ENCODE results near the gene TFB1M.

TFB1M gene

GRCh38 chr6:155250701-155251381, 63.4 kb downstream of the TFB1M start (continued):
- TF ChIP-seq POU6F1 (CRISPR knock-in tag; IDR thresholded peaks at IDR 0.05; ENCODE audit: borderline replicate concordance, low read depth) = no peak
- no peak for TF ChIP-seq ZNF565 (CRISPR knock-in tag; conservative IDR thresholded peaks at IDR 0.05; ENCODE audit: low read depth)
- TF ChIP-seq ESRRG (CRISPR knock-in tag; IDR thresholded peaks at IDR 0.05) = no peak

DNA sequence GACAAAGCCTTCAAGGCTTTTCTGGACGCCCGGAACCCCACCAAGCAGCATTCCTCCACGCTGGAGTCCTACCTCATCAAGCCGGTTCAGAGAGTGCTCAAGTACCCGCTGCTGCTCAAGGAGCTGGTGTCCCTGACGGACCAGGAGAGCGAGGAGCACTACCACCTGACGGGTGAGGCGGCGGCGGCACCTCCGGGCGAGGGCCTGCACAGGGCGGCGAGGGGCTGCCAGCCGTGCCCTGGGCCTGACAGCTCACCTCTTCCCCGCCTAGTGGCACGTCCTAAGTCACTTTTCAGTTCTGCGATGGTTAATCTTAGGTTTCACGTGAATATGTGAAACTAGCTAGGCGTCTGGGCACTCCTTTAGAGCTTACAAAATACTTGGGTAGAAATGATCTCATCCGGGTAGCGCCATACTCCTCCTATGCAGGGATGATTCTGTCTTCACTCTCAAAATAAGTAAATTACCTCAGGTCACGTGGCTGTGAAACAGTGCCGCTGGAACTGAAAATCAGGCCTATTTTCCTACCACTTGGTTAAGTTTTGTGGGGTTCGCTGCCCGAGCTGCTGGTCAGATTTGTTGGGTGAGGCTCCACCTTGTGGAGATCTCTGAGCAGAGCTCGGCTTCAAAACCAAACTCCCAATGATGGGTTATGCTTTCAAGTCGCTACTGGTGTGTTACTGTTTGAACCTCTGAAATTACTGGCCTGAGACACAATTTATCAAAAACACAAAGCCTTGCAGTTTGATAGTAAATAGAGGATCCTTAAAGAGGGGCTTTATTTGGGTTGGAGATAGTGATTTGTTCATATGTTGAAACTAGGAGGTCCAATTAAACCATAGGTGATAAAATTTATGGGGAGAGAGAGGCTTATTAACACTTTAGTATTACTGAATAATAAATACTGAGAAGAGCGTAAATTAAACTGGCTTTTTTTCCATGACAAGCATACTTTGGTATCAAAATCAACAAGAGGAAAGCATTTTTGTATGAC, 66.0 kb downstream of the TFB1M start:
- peak; percentile 79 for ATAC-seq
- TF ChIP-seq, protein P1, sequence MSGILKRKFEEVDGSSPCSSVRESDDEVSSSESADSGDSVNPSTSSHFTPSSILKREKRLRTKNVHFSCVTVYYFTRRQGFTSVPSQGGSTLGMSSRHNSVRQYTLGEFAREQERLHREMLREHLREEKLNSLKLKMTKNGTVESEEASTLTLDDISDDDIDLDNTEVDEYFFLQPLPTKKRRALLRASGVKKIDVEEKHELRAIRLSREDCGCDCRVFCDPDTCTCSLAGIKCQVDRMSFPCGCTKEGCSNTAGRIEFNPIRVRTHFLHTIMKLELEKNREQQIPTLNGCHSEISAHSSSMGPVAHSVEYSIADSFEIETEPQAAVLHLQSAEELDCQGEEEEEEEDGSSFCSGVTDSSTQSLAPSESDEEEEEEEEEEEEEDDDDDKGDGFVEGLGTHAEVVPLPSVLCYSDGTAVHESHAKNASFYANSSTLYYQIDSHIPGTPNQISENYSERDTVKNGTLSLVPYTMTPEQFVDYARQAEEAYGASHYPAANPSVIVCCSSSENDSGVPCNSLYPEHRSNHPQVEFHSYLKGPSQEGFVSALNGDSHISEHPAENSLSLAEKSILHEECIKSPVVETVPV (CRISPR knock-in tag; IDR thresholded peaks at IDR 0.05) = no peak
- no peak for TF ChIP-seq ZFP3 (CRISPR knock-in tag; IDR thresholded peaks at IDR 0.05)

DNA sequence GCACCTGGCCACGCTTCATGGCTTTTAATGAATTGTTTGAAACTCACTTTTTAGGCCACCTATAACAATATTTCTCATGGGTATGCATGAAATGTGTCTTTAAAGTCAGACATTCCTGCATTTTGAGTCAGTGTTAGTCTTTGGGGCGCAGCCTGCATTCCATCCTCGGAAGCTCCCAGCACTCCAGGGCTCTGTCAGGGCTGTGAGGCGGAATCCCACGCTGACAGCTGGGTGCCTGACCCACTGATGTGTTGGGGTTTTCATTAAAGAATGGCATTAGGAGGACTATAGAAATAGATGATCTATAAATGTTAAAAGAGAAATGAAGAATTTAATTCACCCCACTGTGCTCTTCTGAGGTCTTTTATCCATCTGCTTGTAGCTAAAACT, 66.7 kb downstream of the TFB1M start:
- TF ChIP-seq, protein P2, sequence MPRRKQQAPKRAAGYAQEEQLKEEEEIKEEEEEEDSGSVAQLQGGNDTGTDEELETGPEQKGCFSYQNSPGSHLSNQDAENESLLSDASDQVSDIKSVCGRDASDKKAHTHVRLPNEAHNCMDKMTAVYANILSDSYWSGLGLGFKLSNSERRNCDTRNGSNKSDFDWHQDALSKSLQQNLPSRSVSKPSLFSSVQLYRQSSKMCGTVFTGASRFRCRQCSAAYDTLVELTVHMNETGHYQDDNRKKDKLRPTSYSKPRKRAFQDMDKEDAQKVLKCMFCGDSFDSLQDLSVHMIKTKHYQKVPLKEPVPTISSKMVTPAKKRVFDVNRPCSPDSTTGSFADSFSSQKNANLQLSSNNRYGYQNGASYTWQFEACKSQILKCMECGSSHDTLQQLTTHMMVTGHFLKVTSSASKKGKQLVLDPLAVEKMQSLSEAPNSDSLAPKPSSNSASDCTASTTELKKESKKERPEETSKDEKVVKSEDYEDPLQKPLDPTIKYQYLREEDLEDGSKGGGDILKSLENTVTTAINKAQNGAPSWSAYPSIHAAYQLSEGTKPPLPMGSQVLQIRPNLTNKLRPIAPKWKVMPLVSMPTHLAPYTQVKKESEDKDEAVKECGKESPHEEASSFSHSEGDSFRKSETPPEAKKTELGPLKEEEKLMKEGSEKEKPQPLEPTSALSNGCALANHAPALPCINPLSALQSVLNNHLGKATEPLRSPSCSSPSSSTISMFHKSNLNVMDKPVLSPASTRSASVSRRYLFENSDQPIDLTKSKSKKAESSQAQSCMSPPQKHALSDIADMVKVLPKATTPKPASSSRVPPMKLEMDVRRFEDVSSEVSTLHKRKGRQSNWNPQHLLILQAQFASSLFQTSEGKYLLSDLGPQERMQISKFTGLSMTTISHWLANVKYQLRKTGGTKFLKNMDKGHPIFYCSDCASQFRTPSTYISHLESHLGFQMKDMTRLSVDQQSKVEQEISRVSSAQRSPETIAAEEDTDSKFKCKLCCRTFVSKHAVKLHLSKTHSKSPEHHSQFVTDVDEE (CRISPR knock-in tag; IDR thresholded peaks at IDR 0.05) = no peak
- TF ChIP-seq ZC3H10 (CRISPR knock-in tag; IDR thresholded peaks at IDR 0.05) (no peak), ZFP30 (CRISPR knock-in tag; IDR thresholded peaks at IDR 0.05) (no peak), CSDC2 (CRISPR knock-in tag; IDR thresholded peaks at IDR 0.05) (no peak), OSR1 (CRISPR knock-in tag; IDR thresholded peaks at IDR 0.05) (no peak), GLIS3 (CRISPR knock-in tag; IDR thresholded peaks at IDR 0.05) (no peak), SNAI2 (CRISPR knock-in tag; IDR thresholded peaks at IDR 0.05) (no peak), PPARA (CRISPR knock-in tag; IDR thresholded peaks at IDR 0.05; ENCODE audit: borderline replicate concordance) (no peak), RARB (CRISPR knock-in tag; IDR thresholded peaks at IDR 0.05) (no peak), PATZ1 (CRISPR knock-in tag; IDR thresholded peaks at IDR 0.05; ENCODE audit: borderline replicate concordance) (no peak)

DNA sequence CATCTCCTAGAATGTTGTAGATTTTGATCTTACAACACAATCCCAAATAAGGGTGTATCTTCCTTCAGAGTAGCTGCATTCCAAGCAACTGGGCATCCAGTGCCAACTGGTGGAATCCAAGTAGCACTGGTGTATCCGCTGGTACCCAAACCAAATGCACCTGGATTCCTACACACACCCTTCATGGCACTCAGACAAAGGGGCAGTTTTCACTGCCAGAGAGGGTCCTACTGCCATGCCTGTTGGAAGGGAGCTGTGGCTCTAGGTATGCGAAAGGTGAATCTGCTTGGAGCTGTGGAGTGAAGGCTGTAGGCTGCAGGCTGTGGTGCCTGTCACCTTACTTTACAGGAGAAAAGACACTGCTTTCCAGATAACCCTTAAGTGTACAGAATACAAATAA, 67.5 kb downstream of the TFB1M start:
- no peak for ATAC-seq
- TF ChIP-seq PATZ1 (CRISPR knock-in tag; IDR thresholded peaks at IDR 0.05; ENCODE audit: borderline replicate concordance) (no peak), TOX (CRISPR knock-in tag; IDR thresholded peaks at IDR 0.05; ENCODE audit: borderline replicate concordance) (no peak), TCF4 (CRISPR knock-in tag; IDR thresholded peaks at IDR 0.05; ENCODE audit: borderline replicate concordance) (no peak), ZC3H10 (CRISPR knock-in tag; IDR thresholded peaks at IDR 0.05) (no peak), RARB (CRISPR knock-in tag; IDR thresholded peaks at IDR 0.05) (no peak), PPARA (CRISPR knock-in tag; IDR thresholded peaks at IDR 0.05; ENCODE audit: borderline replicate concordance) (no peak), ZFP30 (CRISPR knock-in tag; IDR thresholded peaks at IDR 0.05) (no peak)
- TF ChIP-seq, protein P3, sequence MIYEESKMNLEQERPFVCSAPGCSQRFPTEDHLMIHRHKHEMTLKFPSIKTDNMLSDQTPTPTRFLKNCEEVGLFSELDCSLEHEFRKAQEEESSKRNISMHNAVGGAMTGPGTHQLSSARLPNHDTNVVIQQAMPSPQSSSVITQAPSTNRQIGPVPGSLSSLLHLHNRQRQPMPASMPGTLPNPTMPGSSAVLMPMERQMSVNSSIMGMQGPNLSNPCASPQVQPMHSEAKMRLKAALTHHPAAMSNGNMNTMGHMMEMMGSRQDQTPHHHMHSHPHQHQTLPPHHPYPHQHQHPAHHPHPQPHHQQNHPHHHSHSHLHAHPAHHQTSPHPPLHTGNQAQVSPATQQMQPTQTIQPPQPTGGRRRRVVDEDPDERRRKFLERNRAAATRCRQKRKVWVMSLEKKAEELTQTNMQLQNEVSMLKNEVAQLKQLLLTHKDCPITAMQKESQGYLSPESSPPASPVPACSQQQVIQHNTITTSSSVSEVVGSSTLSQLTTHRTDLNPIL (CRISPR knock-in tag; IDR thresholded peaks at IDR 0.05; ENCODE audit: low read depth) = no peak
- TF ChIP-seq, protein P2 (CRISPR knock-in tag; IDR thresholded peaks at IDR 0.05) = no peak

More for the DNA sequence above, 66.7 kb downstream of the TFB1M start:
- ATAC-seq = peak; percentile 78
